GM04504 (cell line): Measurements from ENCODE around the gene HLA-C.
"Not testable (repeated sequence)": the region's sequence is repeated elsewhere in the genome, so short reads cannot be mapped to it uniquely, and the experiment has no call there.

Source experiments
- DNase-seq: peaks from one replicate; pipeline ENCODE4 v3.0.0-alpha.2; 2012; ENCODE audit warnings: low read depth

HLA-C gene

DNA sequence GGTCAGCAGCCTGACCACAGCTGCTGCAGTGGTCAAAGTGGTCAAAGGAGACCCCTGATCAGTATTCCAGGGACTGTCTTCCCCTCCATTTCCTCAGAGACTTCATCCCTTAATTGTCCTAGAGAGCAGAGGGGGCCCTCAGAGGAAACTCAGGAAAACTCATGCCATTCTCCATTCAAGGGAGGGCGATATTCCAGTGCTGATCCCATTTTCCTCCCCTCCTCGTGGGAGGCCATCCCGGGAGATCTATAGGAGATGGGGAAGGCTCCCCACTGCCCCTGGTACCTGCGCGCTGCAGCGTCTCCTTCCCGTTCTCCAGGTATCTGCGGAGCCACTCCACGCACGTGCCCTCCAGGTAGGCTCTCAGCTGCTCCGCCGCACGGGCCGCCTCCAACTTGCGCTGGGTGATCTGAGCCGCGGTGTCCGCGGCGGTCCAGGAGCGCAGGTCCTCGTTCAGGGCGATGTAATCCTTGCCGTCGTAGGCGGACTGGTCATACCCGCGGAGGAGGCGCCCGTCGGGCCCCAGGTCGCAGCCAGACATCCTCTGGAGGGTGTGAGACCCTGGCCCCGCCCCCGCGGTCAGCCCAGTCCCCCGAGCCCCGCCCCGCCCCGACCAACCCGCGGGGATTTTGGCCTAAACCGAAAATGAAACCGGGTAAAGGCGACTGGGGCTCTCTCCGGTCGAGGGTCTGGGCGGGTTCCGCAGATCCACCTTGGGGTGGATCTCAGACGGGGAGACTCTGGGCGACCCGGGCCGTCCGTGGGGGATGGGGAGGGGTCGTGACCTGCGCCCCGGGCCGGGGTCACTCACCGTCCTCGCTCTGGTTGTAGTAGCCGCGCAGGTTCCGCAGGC, 878 bp downstream of the HLA-C start:
- peak; percentile 29 for DNase-seq

DNA sequence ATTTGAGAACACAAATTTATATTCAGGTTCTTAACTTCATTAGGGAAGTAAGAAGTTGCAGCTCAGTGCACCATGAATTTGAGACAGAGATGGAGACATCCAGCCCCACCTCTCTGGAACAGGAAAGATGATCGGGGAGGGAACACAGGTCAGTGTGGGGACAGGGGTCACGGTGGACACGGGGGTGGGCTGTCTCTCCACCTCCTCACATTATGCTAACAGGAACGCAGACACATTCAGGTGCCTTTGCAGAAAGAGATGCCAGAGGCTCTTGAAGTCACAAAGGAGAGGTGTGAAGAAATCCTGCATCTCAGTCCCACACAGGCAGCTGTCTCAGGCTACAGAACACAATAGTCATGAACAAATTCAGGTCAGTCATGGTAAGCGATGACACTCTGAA, 3.1 kb downstream of the HLA-C start:
- DNase-seq = no peak

GRCh38 chr6:31268369-31268765, 3.5 kb downstream of the HLA-C start:
- DNase-seq = no peak

DNA sequence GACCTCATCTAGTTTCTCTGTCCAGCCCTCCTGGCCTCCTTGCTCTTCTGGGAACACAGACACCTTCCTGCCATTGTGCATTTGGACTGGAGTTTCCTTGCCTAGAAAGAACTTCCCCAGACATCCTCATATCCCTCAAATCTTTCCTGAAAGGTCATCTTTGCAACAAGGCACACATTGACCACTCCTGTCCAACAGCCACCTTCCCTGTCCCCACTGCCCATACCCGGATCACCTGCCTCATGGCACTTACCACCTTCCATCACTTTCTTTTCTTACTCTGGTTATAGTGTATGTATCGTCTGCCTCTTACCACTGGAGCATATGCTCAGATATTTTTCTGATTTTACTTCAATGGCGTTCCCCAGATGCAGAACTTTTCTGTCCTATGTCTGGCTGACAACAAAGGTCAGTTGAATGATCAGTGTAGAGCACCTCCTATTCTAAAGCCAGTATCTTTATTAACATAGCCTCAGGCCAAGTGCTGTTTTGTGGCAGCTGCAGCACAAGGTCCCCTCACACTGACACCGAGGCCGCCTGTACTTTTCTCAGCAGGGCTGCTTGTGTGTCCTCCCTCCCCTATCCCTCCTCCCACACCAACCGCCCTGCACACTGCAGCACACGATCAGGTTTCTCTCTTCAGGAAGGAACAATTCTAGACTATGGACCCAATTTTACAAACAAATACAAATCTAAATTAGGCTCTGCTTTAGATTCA, 4.1 kb downstream of the HLA-C start:
- no peak for DNase-seq

GRCh38 chr6:31266567-31267360, 5.1 kb downstream of the HLA-C start:
- no peak for DNase-seq

GRCh38 chr6:31265926-31266325, 6.0 kb downstream of the HLA-C start:
- no peak for DNase-seq

- DNase-seq = not testable (repeated sequence)
These were observed 8.5 kb downstream of the HLA-C start for GRCh38 chr6:31263346-31263933.

GRCh38 chr6:31259995-31260394, 11.9 kb downstream of the HLA-C start:
- not testable (repeated sequence) for DNase-seq

DNA sequence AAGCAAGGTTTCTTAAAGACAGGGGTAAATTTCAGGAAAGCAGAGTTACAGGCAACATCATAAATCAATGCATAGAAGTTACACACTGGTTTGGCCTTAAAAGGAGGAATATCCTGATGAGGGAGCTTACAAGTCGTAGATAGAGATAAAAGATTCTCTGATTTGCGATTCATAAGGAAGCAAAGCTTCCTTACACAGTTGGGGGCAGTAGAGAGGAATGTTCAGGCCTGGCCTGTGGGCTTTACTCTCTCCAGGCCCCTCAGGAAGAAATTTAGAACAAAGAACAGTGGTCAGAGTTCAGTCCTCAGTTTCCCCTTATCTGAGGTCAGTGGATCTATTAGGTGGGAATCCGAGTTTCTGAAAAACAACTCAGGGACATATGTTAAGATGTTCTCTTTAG, 19.3 kb downstream of the HLA-C start:
- DNase-seq = no peak

- no peak for DNase-seq
These were observed 20.6 kb downstream of the HLA-C start for GRCh38 chr6:31251261-31251660.

DNA sequence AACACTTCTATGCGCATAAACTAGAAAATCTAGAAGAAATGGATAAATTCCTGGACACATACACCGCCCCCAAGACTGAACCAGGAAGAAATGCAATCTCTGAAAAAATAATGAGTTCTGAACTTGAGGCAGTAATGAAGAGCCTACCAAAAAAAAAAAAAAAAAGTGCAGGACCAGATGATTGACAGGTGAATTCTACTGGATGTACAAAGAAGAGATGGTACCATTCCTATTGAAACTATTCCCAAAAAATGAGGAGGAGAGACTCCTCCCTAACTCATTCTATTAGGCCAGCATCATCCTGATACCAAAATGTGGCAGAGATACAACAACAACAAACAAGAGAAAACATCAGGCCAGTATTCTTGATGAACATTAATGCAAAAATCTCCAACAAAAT, 22.7 kb downstream of the HLA-C start:
- DNase-seq = no peak

DNA sequence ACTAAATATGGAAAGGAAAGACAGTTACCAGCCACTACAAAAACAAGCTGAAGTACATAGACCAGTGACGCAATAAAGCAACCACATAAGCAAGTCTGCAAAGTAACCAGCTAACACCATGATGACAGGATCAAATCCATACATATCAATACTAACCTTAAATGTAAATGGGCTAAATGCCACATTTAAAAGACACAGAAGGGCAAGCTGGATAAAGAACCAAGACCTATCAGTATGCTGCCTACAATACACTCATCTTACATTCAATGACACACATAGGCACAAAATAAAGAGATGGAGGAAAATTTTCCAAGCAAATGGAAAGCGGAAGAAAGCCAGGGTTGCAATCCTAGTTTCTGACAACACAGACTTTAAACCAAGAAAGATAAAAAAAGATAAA, 24.1 kb downstream of the HLA-C start:
- no peak for DNase-seq

- DNase-seq = peak; percentile 57
These were observed 25.8 kb downstream of the HLA-C start for GRCh38 chr6:31246051-31246521.

- DNase-seq = no peak
These were observed 28.4 kb downstream of the HLA-C start for GRCh38 chr6:31243508-31243907.

DNA sequence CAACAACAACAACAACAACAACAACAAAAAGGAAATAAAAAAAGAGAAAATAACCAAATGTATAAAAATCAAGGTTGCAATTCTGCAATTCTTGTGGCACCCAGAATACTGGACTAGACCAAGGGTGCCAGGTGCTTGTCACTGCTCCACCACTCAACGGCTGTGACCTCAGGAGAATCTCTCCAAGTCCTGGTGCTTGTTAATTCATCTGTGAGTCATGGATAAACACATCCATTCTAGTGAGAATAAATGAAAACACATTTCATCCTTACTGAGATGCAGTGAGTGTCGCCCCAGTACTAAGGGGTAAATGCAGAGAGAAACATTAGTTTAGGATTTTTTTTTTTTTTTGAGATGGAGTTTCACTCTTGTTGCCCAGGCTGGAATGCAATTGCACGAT, 32.0 kb downstream of the HLA-C start:
- no peak for DNase-seq

DNA sequence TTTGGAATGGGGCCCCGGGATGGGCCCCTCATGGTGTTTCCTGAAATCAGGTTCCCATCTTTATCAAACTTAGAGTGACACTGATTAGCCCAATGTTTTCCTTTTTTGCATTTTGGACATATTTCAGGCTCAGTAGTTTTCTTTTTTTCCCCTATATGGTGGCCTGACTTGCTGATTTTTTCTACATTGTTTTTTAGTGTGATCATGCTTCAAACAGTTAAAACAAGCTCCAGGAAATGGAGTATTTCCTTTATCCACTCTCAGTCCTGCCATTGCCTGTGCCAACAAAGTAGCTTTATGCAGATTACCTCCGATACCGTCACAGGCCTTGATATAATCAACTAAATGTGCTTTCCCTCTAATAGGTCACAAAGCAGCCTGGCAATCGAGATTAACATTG, 37.8 kb downstream of the HLA-C start:
- DNase-seq = not testable (repeated sequence)

- no peak for DNase-seq
These were observed 43.4 kb downstream of the HLA-C start for GRCh38 chr6:31228476-31228875.

GRCh38 chr6:31227143-31227542, 44.7 kb downstream of the HLA-C start:
- DNase-seq = no peak

DNA sequence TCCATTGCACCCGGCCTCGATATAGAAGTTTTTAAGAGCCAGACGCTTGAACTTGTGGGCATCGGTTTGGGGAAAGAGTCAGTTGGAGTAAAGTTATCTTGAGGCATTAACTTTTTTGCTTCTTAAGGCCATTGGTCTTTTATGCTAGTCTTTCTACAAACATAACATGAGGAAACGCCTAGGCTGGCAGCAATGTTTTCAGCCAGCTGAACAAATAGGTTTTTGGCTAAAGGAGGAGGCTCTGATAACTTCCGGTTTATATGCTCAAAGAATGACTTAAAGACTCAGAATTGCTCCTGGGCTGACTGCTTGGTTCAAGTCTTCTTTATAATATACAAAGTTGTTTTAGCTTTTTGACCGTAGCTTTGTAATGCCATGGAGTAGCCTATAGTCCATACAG, 46.2 kb downstream of the HLA-C start:
- DNase-seq = no peak

GRCh38 chr6:31222496-31222895, 49.4 kb downstream of the HLA-C start:
- no peak for DNase-seq
